NCI-H1417 treated with DMSO at 0.1 percent for 48 hours (cell line): ENCODE data around the gene TMTC3.

Source experiments
- DNase-seq: peaks from one replicate; lab custom pipeline; 2025; lab: John Stamatoyannopoulos, UW

Gene TMTC3

GRCh38 chr12:88227263-88227662, 85.2 kb downstream of the TMTC3 start:
- DNase-seq: no peak

GRCh38 chr12:88227871-88228270, 85.8 kb downstream of the TMTC3 start:
- DNase-seq: no peak

DNA sequence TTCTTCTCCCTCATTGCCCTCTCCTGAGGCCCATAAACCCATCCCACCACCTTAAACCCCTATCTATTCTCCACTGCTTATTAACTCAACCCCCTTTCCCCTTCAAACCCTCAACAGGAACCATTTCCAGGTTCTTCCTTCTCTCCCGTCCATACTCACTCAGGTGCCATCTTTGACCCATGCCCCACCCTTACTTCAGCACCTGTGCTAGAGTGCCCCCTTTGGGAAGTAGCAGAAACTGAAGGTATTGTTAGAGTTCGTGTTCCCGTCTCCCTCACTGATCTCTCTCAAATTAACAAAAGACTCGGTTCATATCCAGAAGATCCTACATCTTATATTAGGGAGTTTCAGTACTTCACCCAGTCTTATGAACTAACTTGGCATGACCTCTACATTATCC, 86.6 kb downstream of the TMTC3 start:
- DNase-seq: no peak

GRCh38 chr12:88230271-88230670, 88.2 kb downstream of the TMTC3 start:
- no peak for DNase-seq

DNA sequence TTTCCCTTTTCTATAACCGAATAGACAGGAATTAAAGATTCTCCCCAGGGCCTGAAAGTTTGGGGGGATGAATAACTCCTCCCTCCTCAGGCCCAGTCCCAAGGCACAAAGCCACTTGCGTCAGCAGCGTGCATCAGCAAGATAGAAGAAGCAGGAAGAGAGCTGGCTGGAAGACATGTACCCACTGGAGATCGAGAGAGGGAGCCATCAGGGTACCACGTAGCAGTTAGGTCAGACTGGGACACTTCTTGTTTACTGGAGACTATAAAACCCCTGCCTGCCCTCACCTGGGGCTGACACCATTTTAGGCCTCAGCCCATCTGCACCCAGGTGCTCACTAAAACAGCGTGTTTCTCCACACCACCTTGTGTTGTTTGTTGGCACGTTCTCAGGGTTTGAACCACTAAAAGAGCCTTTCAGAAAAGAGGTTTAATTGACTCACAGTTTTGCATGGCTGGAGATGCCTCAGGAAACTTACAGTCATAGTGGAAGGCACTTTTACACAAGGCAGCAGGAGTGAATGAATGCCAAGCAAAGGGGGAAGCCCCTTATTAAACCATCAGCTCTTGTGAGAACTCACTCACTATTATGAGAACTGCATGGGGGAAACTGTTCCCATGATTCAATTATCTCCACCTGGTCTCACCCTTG, 93.2 kb downstream of the TMTC3 start:
- no peak for DNase-seq

DNA sequence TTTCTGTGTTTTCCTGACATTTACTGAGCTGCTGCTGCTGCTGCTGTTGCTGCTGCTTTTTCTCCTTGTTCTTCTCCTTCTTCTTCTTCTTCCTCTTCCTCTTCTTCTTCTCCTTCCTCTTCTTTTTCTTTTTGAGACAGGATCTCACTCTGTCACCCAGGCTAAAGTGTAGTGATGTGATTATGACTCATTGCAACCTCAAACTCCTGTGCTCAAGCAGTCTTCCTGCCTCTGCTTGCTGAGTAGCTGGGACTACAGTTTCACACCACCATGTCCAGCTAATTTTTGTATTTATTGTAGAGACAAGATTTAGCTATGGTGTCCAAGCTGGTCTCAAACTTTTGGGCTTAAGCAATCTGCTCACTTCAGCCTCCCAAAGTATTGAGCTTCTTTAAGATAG, 95.8 kb downstream of the TMTC3 start:
- DNase-seq: no peak

- DNase-seq: no peak
These were observed 96.3 kb downstream of the TMTC3 start for GRCh38 chr12:88238406-88238805.

- no peak for DNase-seq
These were observed 99.9 kb downstream of the TMTC3 start for GRCh38 chr12:88241862-88242570.

- no peak for DNase-seq
These were observed 100.4 kb downstream of the TMTC3 start for GRCh38 chr12:88242571-88242925.

DNA sequence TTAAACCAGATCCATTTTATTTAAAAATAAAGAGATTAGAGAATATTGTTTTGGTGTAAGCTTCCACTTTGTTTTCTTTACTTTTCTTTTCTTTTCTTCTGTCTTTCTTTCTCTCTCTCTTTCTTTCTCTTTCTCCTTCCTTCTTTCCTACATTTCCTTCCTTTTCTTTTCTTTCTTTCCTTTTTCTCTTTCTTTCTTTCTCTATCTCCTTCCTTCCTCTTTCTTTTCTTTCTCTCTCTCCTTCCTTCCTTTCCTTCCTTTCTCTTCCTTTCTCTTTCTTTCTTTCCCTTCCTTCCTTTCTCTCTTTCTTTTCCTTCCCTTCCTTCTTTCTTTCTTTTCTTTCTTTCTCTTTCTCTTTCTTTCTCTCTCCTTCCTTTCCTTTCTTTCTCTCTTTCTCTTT, 100.8 kb downstream of the TMTC3 start:
- DNase-seq: no peak

GRCh38 chr12:88243982-88244381, 101.9 kb downstream of the TMTC3 start:
- DNase-seq: no peak

DNA sequence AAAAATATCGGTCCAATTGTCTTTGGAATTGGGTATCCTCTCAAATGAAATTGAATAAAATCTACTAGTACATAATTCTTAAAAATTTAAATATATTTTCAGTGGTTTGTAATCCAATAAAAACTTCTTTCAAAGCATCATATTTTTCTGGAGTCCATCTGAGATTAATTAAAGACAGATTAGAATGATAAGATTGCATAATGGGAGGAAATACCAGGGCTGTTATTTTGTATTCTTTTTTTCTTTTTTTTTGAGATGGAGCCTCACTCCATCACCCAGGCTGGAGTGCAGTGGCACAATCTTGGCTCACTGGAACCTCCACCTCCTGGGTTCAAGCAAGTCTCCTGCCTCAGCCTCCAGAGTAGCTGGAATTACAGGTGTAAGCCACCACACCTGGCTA, 103.8 kb downstream of the TMTC3 start:
- DNase-seq: no peak

GRCh38 chr12:88247241-88247643, 105.1 kb downstream of the TMTC3 start:
- no peak for DNase-seq

- DNase-seq: no peak
These were observed 106.5 kb downstream of the TMTC3 start for GRCh38 chr12:88248606-88249005.
